ENCODE data around the gene ARPC4.

GRCh38 chr3:9818666-9819335 lies 25.9 kb downstream of the ARPC4 start:
- TF ChIP-seq CTCF (IDR thresholded peaks at IDR 0.05) (no peak), POLR2A (IDR thresholded peaks at IDR 0.05) (no peak)

All from heart left ventricle (tissue), 13 donors.